B cell (primary cell): Measurements from ENCODE around the gene LCN12.

Experiments used
- CTCF ChIP-seq: fragments of 200-600 bp; IDR thresholded peaks from one replicate; pipeline ENCODE4 v1.8.0; 2022; ENCODE audit warnings: antibody characterized with exemption, mild to moderate bottlenecking
- EZH2 ChIP-seq: IDR thresholded peaks from 2 replicates; pipeline ENCODE4 v1.6.1; 2012; ENCODE audit warnings: borderline replicate concordance, low read depth, mild to moderate bottlenecking, moderate library complexity, low read length; ENCODE audit not compliant: insufficient read depth, poor library complexity, severe bottlenecking

- TF ChIP-seq EZH2 (no peak), CTCF (no peak)
Measured at GRCh38 chr9:136935651-136936050, 16.4 kb upstream of the LCN12 start.
